ENCODE results near the gene TMEM106B. TPM values are rescaled to one million over a fixed set of nuclear protein-coding genes. Genes with fewer than 3 reads are reported as not detected.

The TMEM106B gene
- total RNA-seq, 1 donor from 2014 or later, result 60.3 TPM

DNA sequence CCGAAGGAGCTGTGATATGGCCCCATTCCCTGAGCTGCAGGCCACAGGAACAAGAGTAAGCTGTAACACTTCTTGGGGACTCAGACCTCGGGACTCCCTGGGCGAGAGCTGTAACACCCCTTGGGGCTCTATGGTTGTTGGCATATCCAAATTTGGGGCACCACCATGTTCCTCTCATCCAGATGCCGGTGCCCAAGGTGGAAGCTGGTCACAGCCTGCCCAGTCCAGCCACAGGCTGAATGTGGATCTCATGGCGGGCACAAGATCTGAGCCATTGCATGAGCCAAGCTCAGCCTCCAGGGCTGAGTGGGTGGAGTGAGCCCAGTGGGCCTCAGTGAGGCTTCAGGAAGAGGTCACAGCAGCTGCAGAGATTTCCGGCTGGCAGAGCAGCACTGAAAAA, 78.9 kb downstream of the TMEM106B start:
- Histone ChIP-seq H3K9me3 (replicated peaks) (peaks cover 28% of the 10 kb centered on the region), H3K4me1 (no peaks in the 10 kb centered on the region), H3K27ac (replicated peaks) (no peak overlapping the region), H3K4me3 (no peak overlapping the region), H3K36me3 (no peaks in the 10 kb centered on the region), H3K27me3 (ENCODE audit: low read depth) (no peaks in the 10 kb centered on the region)
- DNase-seq, result no peak
- TF ChIP-seq, protein P1, sequence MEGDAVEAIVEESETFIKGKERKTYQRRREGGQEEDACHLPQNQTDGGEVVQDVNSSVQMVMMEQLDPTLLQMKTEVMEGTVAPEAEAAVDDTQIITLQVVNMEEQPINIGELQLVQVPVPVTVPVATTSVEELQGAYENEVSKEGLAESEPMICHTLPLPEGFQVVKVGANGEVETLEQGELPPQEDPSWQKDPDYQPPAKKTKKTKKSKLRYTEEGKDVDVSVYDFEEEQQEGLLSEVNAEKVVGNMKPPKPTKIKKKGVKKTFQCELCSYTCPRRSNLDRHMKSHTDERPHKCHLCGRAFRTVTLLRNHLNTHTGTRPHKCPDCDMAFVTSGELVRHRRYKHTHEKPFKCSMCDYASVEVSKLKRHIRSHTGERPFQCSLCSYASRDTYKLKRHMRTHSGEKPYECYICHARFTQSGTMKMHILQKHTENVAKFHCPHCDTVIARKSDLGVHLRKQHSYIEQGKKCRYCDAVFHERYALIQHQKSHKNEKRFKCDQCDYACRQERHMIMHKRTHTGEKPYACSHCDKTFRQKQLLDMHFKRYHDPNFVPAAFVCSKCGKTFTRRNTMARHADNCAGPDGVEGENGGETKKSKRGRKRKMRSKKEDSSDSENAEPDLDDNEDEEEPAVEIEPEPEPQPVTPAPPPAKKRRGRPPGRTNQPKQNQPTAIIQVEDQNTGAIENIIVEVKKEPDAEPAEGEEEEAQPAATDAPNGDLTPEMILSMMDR (IDR thresholded peaks at IDR 0.05; ENCODE audit: borderline replicate concordance), result no peak
- intact Hi-C loops (cut with micrococcal nuclease), result no loop called here

DNA sequence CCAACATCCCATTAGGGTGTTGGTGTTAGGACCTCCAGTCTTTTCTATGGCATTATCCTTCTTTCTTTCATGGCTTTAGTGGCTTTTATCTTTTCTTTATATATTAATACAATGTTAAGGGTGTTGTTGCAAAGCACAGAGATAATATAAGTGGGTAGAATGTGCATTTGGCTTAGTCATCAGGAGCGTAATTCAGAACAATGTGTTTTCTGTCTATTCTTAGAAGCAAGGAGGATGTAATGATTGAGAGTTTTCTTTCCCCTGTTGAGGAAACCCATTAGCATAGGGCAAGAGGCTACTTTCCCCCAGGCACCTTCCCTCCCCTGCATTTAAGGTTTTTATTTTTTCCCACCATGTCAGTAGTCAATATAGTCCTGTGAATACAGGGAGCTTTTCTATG, 79.7 kb downstream of the TMEM106B start:
- intact Hi-C loops (cut with micrococcal nuclease), result no loop called here
- Histone ChIP-seq H3K4me3 (no peak overlapping the region), H3K4me1 (no peaks in the 10 kb centered on the region), H3K27ac (replicated peaks) (no peak overlapping the region), H3K9me3 (replicated peaks) (peaks cover 28% of the 10 kb centered on the region), H3K36me3 (no peaks in the 10 kb centered on the region), H3K27me3 (ENCODE audit: low read depth) (no peaks in the 10 kb centered on the region)
- TF ChIP-seq, protein P1 (IDR thresholded peaks at IDR 0.05; ENCODE audit: borderline replicate concordance), result no peak
- no peak for DNase-seq

DNA sequence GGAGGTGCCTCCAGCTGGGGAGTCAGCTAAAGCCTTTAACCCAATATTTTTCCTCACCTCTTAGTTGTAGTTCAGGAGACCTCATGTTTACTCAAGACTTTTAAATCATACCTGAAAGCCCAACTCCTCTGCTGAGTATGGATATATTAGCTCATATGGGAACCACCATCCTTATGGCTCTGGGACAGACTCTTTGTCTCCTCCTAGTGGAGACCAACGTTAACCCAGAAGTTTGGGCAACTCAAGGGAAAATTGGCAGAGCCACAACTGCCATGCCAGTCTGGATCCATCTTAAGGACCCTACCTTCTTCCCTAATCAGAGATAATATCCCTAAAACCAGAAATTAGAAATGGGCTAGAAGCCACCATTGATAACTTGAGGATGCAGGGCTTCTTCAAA, 80.8 kb downstream of the TMEM106B start:
- Histone ChIP-seq H3K4me3 (no peak overlapping the region), H3K27ac (replicated peaks) (no peak overlapping the region), H3K36me3 (no peaks in the 10 kb centered on the region), H3K27me3 (ENCODE audit: low read depth) (no peaks in the 10 kb centered on the region), H3K9me3 (replicated peaks) (peaks cover 28% of the 10 kb centered on the region), H3K4me1 (no peaks in the 10 kb centered on the region)
- DNase-seq, result no peak
- TF ChIP-seq, protein P1 (IDR thresholded peaks at IDR 0.05; ENCODE audit: borderline replicate concordance), result no peak
- intact Hi-C loops (cut with micrococcal nuclease), result no loop called here

Other genes with a start within 250 kb of the TMEM106B start
- not detected for gene VWDE, start 192.6 kb downstream of the TMEM106B start, total RNA-seq

All from left ventricle myocardium inferior (tissue), 1 donor.